Testis (tissue), 2 donors: Measurements from ENCODE around the gene ARAP2.

ENCODE experiments used
- POLR2A ChIP-seq: fragments of 450-650 bp; IDR thresholded peaks from one replicate; pipeline ENCODE4 v1.6.1; 2017; ENCODE audit warnings: antibody characterized with exemption, mild to moderate bottlenecking, moderate library complexity
- TF ChIP-seq, protein P1 (sequence below), 3 experiments: fragments of 450-650 bp in 2 of 3; fragments of 200-600 bp in 1 of 3; sonication (generic) in 1 of 3; IDR thresholded peaks; one replicate each; pipeline ENCODE4 v1.5.1; 2016 to 2019; ENCODE audit warnings: antibody characterized with exemption in 3 of 3, mild to moderate bottlenecking in 2 of 3, moderate library complexity in 1 of 3

GRCh38 chr4:36278789-36279188 is 34.5 kb upstream of the ARAP2 start:
- TF ChIP-seq, protein P1, sequence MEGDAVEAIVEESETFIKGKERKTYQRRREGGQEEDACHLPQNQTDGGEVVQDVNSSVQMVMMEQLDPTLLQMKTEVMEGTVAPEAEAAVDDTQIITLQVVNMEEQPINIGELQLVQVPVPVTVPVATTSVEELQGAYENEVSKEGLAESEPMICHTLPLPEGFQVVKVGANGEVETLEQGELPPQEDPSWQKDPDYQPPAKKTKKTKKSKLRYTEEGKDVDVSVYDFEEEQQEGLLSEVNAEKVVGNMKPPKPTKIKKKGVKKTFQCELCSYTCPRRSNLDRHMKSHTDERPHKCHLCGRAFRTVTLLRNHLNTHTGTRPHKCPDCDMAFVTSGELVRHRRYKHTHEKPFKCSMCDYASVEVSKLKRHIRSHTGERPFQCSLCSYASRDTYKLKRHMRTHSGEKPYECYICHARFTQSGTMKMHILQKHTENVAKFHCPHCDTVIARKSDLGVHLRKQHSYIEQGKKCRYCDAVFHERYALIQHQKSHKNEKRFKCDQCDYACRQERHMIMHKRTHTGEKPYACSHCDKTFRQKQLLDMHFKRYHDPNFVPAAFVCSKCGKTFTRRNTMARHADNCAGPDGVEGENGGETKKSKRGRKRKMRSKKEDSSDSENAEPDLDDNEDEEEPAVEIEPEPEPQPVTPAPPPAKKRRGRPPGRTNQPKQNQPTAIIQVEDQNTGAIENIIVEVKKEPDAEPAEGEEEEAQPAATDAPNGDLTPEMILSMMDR (IDR thresholded peaks at IDR 0.05), result no peak
- TF ChIP-seq POLR2A, result no peak
